ENCODE results near the gene TMEM161A. TPM values are rescaled to one million over a fixed set of nuclear protein-coding genes. Genes with fewer than 3 reads are reported as not detected.

Gene TMEM161A
- total RNA-seq, 1 donor from 2014 or later = 16.2 TPM

GRCh38 chr19:19122902-19123301, 15.4 kb downstream of the TMEM161A start:
- no peak for DNase-seq
- Mint-ChIP-seq H3K4me3 (ENCODE audit: unreplicated experiment) (no peak overlapping the region), H3K27ac (ENCODE audit: unreplicated experiment) (no peak overlapping the region), H3K9me3 (ENCODE audit: unreplicated experiment) (peaks cover 6% of the 10 kb centered on the region), H3K27me3 (ENCODE audit: unreplicated experiment) (no peaks in the 10 kb centered on the region), H3K36me3 (ENCODE audit: unreplicated experiment) (peaks cover 13% of the 10 kb centered on the region), H3K4me1 (ENCODE audit: low read depth, unreplicated experiment) (no peaks in the 10 kb centered on the region)
- TF ChIP-seq, protein P1, sequence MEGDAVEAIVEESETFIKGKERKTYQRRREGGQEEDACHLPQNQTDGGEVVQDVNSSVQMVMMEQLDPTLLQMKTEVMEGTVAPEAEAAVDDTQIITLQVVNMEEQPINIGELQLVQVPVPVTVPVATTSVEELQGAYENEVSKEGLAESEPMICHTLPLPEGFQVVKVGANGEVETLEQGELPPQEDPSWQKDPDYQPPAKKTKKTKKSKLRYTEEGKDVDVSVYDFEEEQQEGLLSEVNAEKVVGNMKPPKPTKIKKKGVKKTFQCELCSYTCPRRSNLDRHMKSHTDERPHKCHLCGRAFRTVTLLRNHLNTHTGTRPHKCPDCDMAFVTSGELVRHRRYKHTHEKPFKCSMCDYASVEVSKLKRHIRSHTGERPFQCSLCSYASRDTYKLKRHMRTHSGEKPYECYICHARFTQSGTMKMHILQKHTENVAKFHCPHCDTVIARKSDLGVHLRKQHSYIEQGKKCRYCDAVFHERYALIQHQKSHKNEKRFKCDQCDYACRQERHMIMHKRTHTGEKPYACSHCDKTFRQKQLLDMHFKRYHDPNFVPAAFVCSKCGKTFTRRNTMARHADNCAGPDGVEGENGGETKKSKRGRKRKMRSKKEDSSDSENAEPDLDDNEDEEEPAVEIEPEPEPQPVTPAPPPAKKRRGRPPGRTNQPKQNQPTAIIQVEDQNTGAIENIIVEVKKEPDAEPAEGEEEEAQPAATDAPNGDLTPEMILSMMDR (IDR thresholded peaks at IDR 0.05; ENCODE audit: partially characterized antibody, unreplicated experiment) = no peak

GRCh38 chr19:19121371-19121770, 16.9 kb downstream of the TMEM161A start:
- Mint-ChIP-seq H3K4me3 (ENCODE audit: unreplicated experiment) (no peak overlapping the region), H3K4me1 (ENCODE audit: low read depth, unreplicated experiment) (no peaks in the 10 kb centered on the region)
- no peak for DNase-seq

DNA sequence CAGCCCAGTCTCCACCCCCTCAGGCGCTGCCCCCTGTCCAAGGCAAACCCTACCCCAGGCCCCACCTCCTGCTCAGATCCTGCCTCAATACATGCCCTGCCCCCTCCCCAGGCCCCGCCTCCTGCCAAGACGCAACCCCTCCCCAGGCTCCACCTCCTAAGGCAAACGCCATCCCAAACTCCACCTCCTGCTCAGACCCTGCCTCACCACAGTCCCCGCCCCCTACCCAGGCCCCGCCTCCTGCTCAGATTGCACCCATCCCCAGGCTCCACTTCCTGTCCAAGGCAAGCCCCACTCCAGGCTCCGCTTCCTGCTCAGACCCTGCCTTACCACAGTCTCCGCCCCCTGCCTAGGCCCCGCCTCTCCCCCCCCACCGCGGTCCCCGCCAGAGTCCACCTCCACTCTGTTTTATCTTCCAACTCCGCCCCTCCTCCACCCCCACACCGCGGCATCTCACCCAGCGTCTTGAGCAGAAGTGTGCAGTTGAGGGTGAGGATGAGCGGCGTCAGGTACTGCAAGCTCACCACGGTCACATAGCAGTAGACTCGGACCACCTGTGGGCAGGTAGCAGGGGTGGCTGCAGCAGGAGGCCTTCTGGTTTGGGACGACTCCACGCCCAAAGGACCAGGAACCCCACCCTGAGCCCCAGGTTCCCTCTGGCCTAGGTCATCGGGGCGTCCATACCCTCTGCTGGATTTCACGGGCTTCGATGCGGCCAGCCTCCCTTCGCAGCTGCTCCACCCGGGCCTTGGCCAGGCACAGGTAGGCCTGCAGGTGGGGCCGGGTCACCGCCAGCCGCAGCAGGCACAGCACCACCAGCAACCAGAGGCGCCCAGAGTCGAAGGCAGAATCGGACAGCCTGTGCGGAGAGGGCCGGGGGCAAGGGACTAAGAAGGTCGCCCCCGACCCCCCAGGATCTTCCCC, 17.7 kb downstream of the TMEM161A start:
- peaks cover 7% of the 10 kb centered on the region for H3K9me3 Mint-ChIP-seq (ENCODE audit: unreplicated experiment)
- H3K27me3 Mint-ChIP-seq (ENCODE audit: unreplicated experiment) = no peaks in the 10 kb centered on the region
- H3K27ac Mint-ChIP-seq (ENCODE audit: unreplicated experiment) = no peak overlapping the region
- H3K4me1 Mint-ChIP-seq (ENCODE audit: low read depth, unreplicated experiment) = no peaks in the 10 kb centered on the region
- TF ChIP-seq, protein P1 (IDR thresholded peaks at IDR 0.05; ENCODE audit: partially characterized antibody, unreplicated experiment) = no peak
- peak; percentile 89 for DNase-seq
- peaks cover 13% of the 10 kb centered on the region for H3K36me3 Mint-ChIP-seq (ENCODE audit: unreplicated experiment)
- H3K4me3 Mint-ChIP-seq (ENCODE audit: unreplicated experiment) = no peak overlapping the region

More at GRCh38 chr19:19121371-19121770, 16.9 kb downstream of the TMEM161A start:
- Mint-ChIP-seq H3K27ac (ENCODE audit: unreplicated experiment) (no peak overlapping the region), H3K9me3 (ENCODE audit: unreplicated experiment) (peaks cover 6% of the 10 kb centered on the region), H3K36me3 (ENCODE audit: unreplicated experiment) (peaks cover 13% of the 10 kb centered on the region), H3K27me3 (ENCODE audit: unreplicated experiment) (no peaks in the 10 kb centered on the region)
- TF ChIP-seq, protein P1 (IDR thresholded peaks at IDR 0.05; ENCODE audit: partially characterized antibody, unreplicated experiment) = no peak

- H3K4me3 Mint-ChIP-seq (ENCODE audit: unreplicated experiment) = no peak overlapping the region
- no peaks in the 10 kb centered on the region for H3K27me3 Mint-ChIP-seq (ENCODE audit: unreplicated experiment)
- peaks cover 7% of the 10 kb centered on the region for H3K9me3 Mint-ChIP-seq (ENCODE audit: unreplicated experiment)
- TF ChIP-seq, protein P1 (IDR thresholded peaks at IDR 0.05; ENCODE audit: partially characterized antibody, unreplicated experiment) = no peak
- no peak for DNase-seq
- H3K27ac Mint-ChIP-seq (ENCODE audit: unreplicated experiment) = no peak overlapping the region
- peaks cover 13% of the 10 kb centered on the region for H3K36me3 Mint-ChIP-seq (ENCODE audit: unreplicated experiment)
- H3K4me1 Mint-ChIP-seq (ENCODE audit: low read depth, unreplicated experiment) = no peaks in the 10 kb centered on the region
Observed at GRCh38 chr19:19119325-19120237, 18.7 kb downstream of the TMEM161A start.
